Effector memory CD4-positive, alpha-beta T cell (primary cell): ENCODE results near the gene ZNF101.

Experiments used
- DNase-seq, 3 donors: peaks; one replicate each; pipeline ENCODE4 v3.0.0-alpha.2; 2020
- H3K27ac ChIP-seq: 2 replicates; pipeline ENCODE4 v1.7.0; 2013; ENCODE audit warnings: mild to moderate bottlenecking, low read length, moderate library complexity; ENCODE audit not compliant: insufficient read depth, poor library complexity, severe bottlenecking
- H3K27me3 ChIP-seq: replicated peaks from 2 replicates; pipeline ENCODE4 v1.7.0; 2013; ENCODE audit warnings: mild to moderate bottlenecking, low read length; ENCODE audit not compliant: insufficient read depth, control insufficient read depth, poor library complexity, severe bottlenecking
- H3K36me3 ChIP-seq: 2 replicates; pipeline ENCODE4 v1.7.0; 2013; ENCODE audit warnings: mild to moderate bottlenecking, low read length, moderate library complexity; ENCODE audit not compliant: control insufficient read depth, insufficient read depth
- H3K4me1 ChIP-seq: 2 replicates; pipeline ENCODE4 v1.7.0; 2013; ENCODE audit warnings: low read length, mild to moderate bottlenecking; ENCODE audit not compliant: control insufficient read depth, insufficient read depth, poor library complexity, severe bottlenecking
- H3K4me3 ChIP-seq: 2 replicates; pipeline ENCODE4 v1.7.0; 2013; ENCODE audit warnings: low read length, low read depth, mild to moderate bottlenecking; ENCODE audit not compliant: insufficient read depth, poor library complexity, severe bottlenecking
- H3K9me3 ChIP-seq: 2 replicates; pipeline ENCODE4 v1.7.0; 2013; ENCODE audit warnings: mild to moderate bottlenecking, low read length, moderate library complexity; ENCODE audit not compliant: control insufficient read depth

Gene ZNF101

DNA sequence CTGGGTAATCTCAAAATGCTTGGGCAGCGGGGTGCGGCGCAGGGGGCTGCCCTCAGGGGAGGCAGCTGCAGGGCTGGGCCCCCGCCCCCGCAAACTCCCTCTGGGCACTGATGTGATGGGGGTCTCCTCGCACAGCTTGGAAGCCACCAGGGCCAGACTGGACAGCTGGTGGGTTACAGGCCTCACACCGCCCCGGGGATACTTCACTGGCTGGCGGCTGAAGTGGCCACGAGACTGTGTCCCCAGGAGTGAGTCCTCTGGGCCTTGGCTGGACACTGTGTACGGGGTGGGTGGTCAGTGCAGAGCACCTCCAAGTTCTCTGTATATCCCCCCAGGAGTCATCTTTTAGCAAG is 38.6 kb upstream of the ZNF101 start:
- DNase-seq = no peak
- H3K27ac ChIP-seq = no peak overlapping the region
- H3K9me3 ChIP-seq = no peaks in the 10 kb centered on the region
- H3K4me1 ChIP-seq = peaks cover 26% of the 10 kb centered on the region
- H3K36me3 ChIP-seq = peaks cover 34% of the 10 kb centered on the region
- no peak overlapping the region for H3K4me3 ChIP-seq
- no peaks in the 10 kb centered on the region for H3K27me3 ChIP-seq

DNA sequence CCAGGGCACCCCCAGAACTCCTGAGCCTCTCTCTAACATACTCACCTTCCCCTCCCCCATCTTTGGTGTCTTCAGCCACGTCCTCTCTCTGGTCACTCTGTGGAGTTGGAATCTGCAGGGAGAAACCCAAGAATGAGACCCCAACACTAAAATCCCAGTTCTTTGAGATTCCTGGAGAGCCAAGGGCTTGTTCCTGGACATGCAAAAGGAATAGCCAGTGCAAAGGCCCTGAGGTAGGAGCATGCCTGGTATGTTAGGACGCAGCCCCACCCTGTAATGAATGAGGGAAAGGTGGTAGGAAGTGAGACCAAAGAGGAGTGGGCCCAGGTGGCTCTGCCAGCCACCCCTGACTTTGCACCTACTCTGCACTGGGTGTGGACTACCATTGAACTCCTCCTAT is 38.2 kb upstream of the ZNF101 start:
- DNase-seq = no peak
- Histone ChIP-seq H3K9me3 (no peaks in the 10 kb centered on the region), H3K27ac (no peak overlapping the region), H3K4me1 (peaks cover 30% of the 10 kb centered on the region), H3K36me3 (peaks cover 38% of the 10 kb centered on the region), H3K4me3 (no peak overlapping the region), H3K27me3 (no peaks in the 10 kb centered on the region)

DNA sequence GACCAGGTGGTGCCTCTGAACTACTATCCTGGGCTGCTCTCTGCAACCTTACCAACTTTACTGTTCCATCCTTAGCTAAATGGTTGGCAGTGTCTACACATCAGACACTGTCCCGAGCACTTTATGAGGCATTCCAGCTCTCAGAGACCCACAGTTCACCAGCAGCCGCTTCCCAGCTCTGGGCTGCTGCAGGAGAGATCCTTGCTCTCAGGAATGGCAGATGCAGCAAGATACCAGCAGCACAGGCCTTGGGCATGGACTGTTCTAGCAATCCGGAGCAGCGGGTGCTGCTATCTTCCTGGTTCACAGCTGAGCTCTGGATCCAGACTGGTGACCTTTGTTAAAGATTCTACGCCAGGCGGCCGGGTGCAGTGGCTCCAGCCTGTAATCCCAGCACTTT is 37.3 kb upstream of the ZNF101 start:
- H3K4me3 ChIP-seq = no peak overlapping the region
- H3K36me3 ChIP-seq = peaks cover 42% of the 10 kb centered on the region
- peaks cover 26% of the 10 kb centered on the region for H3K4me1 ChIP-seq
- H3K27ac ChIP-seq = no peak overlapping the region
- H3K9me3 ChIP-seq = no peaks in the 10 kb centered on the region
- H3K27me3 ChIP-seq = no peaks in the 10 kb centered on the region
- DNase-seq = no peak

DNA sequence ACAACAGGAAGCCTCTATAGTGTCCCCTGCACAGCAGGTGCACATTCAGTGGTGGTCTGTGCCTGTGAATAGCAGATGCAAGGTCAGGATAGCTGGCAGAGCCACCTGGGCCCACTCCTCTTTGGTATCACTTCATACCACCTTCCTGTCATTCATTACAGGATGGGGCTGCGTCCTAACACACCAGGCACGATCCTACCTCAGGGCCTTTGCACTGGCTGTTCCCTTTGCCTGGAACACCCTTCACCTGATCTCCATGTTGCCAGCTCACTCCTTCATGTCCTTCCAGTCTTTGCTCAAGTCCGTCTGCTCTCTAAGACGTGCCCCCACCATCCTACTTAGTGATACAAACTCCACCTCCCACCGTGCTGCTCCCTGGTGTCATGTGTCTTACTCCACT is 36.0 kb upstream of the ZNF101 start:
- H3K9me3 ChIP-seq = no peaks in the 10 kb centered on the region
- no peak overlapping the region for H3K4me3 ChIP-seq
- peaks cover 13% of the 10 kb centered on the region for H3K4me1 ChIP-seq
- no peak overlapping the region for H3K27ac ChIP-seq
- peaks cover 54% of the 10 kb centered on the region for H3K36me3 ChIP-seq
- H3K27me3 ChIP-seq = no peaks in the 10 kb centered on the region
- no peak for DNase-seq

DNA sequence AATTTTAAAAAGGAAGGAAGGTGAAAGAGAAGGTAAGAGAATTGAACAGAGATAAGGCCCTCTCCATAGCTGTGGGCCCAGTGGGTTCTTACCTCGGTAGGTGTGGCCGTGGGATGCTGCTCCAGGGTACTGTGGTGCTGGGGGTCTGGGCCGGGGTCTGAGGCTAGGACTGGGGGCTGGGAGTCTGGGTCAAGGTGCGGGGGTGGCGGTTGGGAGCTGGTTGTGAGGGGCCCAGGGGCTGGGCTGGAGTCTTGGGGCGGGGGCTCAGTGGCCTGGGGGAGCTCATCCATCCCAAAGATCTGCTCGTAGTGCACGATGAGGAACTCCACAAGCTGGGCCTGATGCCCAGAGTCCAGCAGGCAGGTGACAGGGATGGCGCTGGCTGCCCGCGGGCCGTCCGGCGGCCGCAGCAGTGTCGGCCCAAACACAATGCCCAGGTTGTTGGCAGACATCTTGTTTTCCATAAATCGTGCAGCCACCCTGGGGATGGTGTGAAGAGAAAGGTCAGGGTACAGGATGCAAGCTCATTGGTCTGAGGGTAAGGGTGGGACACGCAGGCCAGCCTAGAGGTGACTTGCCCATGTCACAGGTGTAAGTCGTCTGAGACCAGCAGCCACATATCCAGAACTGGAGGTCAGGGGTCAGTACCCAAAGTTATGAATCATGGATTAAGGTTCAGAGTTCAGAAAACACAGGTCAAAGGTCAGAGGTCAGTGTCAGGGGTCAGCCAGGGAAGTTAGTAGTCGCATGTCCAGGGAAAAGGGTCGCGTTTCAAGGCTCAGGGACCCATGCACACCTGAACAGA is 34.7 kb upstream of the ZNF101 start:
- Histone ChIP-seq H3K4me3 (no peak overlapping the region), H3K27me3 (no peaks in the 10 kb centered on the region), H3K36me3 (peaks cover 63% of the 10 kb centered on the region), H3K9me3 (no peaks in the 10 kb centered on the region), H3K27ac (no peak overlapping the region), H3K4me1 (peaks cover 9% of the 10 kb centered on the region)
- no peak for DNase-seq

DNA sequence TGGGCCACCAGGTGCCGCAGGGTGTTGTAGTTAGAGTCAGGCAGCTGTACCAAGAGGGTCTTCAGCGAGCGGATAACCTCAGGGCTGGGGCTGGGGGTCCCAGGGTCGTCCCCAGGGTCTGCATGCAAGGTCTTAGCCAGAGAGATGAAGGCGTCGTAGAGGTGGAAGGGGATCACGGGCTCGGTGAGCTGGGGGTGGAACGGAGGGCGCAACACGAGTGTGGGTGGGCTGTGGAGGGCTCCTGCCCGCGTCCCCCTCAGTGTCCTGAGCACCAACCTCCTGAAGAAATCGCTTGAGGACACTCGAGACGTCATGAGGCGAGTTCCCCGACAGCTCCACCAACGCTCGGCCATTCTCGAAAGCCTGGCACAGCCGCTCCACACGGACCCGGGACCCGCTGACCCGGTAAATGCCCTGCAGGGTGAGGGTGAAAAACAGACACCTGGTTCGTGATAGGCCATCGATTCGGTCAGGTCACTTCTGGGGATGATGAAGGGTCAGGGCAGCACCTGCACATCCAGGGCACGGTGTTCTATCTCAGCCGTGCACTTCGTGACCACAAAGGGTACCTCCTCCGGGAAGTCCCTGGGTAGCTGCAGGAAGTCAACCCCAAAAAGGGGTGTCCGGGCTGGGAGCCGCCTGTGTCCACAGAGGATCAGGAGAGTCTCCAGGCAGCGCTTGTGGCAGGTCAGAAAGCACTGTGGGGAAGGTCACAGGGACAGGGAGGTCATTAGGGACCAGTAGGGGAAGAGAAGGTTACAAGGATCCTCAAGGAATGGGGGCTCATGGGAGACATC is 33.9 kb upstream of the ZNF101 start:
- peaks cover 9% of the 10 kb centered on the region for H3K4me1 ChIP-seq
- no peaks in the 10 kb centered on the region for H3K27me3 ChIP-seq
- no peaks in the 10 kb centered on the region for H3K9me3 ChIP-seq
- H3K4me3 ChIP-seq = no peak overlapping the region
- H3K27ac ChIP-seq = no peak overlapping the region
- no peak for DNase-seq
- peaks cover 64% of the 10 kb centered on the region for H3K36me3 ChIP-seq

DNA sequence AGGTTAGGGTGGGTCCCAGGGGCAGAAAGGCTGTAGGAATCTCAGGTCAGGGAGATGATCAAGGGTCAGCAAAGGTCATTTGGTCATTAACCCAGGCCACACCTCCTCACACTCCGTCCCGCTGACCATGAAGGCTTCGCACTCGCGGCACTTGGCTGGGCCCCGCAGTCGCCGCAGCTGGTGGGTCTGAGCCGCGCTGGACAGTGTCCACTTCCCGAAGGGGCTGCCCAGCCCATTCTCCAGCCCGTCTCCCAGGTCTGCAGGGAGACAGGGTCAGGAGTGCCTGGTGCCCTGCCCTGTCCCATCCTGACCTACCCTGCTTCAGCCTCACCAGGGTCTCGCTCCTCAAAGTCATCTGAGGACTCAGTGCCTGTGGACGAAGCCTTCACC is 33.3 kb upstream of the ZNF101 start:
- no peak overlapping the region for H3K4me3 ChIP-seq
- peaks cover 9% of the 10 kb centered on the region for H3K4me1 ChIP-seq
- DNase-seq = no peak
- no peaks in the 10 kb centered on the region for H3K27me3 ChIP-seq
- H3K9me3 ChIP-seq = no peaks in the 10 kb centered on the region
- H3K27ac ChIP-seq = no peak overlapping the region
- peaks cover 69% of the 10 kb centered on the region for H3K36me3 ChIP-seq

DNA sequence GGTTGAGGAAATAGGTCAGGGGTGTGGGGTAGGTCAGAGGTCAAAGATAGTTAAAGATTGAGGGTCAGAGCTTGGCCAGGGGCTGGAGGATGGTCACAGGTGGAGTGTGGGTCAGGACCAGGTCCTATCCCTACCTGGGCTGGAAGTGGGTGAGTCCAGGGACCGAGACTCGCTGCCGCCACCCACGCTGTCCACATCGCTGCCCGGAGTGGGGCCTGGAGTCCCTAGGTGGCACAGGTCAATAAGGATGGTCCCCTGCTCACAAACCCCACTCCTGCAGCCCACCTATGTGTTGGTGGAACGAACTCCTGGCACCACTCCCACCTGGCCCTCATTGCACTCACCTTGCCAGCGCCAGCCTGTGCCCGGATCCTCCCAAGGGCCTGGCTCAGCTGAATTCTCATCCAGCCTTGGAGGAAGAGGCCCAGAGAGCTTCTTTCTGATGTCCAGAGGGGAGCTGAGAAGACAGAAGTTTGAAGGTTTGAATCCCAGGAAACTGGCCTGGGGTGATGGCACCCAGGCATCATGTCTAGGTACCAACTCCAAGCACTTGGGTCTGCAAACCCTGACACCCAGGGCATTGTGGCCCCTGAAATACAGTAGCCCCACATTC is 32.0 kb upstream of the ZNF101 start:
- no peak for DNase-seq
- peaks cover 9% of the 10 kb centered on the region for H3K4me1 ChIP-seq
- H3K36me3 ChIP-seq = peaks cover 75% of the 10 kb centered on the region
- no peak overlapping the region for H3K27ac ChIP-seq
- H3K4me3 ChIP-seq = no peak overlapping the region
- H3K27me3 ChIP-seq = no peaks in the 10 kb centered on the region
- no peaks in the 10 kb centered on the region for H3K9me3 ChIP-seq

DNA sequence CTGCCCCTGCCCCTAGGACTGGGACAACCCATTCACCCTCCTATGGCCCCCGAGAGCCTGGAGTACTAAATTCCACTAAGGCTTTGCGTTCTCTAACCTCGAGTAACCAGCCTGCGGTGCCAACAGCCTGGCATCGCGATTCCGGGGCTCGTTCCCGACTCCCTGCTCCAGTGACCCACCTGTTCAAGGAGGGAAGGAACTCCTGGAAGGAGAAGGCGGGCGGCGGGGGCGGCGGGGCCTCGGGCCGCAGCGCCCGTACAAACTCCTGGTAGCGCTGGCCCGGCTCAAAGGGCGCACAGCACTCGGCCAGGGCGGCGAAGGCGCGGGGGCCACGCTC is 31.5 kb upstream of the ZNF101 start:
- no peaks in the 10 kb centered on the region for H3K27me3 ChIP-seq
- no peak overlapping the region for H3K4me3 ChIP-seq
- H3K4me1 ChIP-seq = peaks cover 14% of the 10 kb centered on the region
- DNase-seq = no peak
- no peak overlapping the region for H3K27ac ChIP-seq
- peaks cover 75% of the 10 kb centered on the region for H3K36me3 ChIP-seq
- no peaks in the 10 kb centered on the region for H3K9me3 ChIP-seq
